ENCODE measurements around the gene RUNX2.

DNA sequence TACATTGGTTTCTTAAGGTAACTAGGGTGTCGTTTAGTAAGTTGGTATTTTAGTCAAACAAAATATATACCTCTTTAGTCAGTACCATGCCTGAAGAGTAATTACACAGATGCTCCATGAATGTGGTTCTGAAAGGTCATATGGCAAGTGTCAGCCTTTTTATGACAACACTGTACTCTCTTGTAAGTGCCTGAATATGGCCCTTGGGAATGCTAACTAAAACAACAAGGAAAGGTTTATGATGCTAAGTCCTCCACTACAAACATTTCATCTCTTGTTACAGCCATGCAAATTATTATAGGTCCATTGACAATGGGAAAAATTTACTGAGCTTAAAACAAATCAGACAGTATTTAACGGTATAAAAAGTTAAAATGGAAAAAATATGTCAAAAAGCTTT is 88.6 kb downstream of the RUNX2 start:
- TF ChIP-seq GATA2 (IDR thresholded peaks at IDR 0.05; ENCODE audit: low read depth, low read length), result no peak
- TF ChIP-seq GATA3 (IDR thresholded peaks at IDR 0.05; ENCODE audit: low read depth, low read length), result no peak

Data from SH-SY5Y (cell line).